ENCODE results near the gene CNP. TPM values are rescaled to one million over a fixed set of nuclear protein-coding genes. Genes with fewer than 3 reads are reported as not detected.

The CNP gene
- total and polyA plus RNA-seq, 2 of the 8 experiments (the other 6 are each of a cell fraction or from before 2014, with no cell fraction given): 21.9 to 60.6 TPM

DNA sequence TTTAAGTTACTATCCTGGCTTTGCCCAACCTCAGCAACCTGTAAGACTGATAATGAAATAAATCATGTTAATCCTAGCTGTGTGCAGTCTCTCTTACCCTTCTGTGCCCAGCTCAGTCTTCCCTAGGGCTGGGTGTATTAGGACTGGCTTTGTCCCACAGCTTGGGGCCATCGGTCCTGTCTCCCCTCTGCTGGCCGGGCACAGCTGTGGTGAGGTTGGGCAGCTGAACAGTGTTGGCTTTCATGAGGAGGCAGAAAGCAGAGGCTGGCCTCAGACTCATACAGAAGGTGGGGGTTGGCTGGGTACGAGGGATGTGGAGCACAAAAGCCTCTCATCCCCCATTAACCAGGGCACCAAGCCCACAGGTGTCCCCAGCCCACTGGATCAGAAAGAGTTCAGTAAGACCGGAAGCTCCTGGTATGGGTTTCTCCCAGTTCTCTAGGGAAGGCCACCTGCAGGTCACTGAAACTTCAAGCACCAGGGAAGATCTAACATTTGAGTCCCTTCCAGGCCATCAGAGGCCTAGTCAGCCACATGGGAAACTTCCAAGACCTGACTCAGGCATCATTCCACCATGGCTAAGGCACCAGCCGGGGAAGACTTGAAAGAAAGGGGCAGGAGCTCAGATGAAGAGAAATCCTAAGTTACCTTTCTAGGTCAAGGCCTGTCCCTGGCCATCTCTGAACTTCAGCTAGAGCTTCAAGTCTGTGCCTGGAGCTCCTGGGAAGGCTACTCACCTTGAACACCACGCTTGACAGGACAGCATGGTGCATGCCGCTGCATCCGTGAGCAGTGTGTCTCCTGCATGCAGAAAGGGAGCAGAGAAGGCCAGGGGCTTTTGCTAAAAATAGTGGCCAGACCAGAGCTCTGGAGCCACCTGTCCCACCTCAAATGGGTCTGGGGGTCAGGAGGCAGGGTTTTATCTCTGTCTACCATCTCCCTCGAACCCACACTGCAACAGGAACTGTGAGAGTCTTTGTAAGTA lies 8.8 kb downstream of the CNP start:
- Histone ChIP-seq H3K9me3 (ENCODE audit: insufficient read depth in 2 of 2, low read depth in 1 of 2, low read length in 1 of 2) (no peaks in the 10 kb centered on the region), H3K4me3 (ENCODE audit: extremely low read depth in 1 of 4, insufficient read depth in 2 of 4, low read depth in 3 of 4, low read length in 4 of 4) (no peak overlapping the region), H4K8ac (ENCODE audit: extremely low read depth, insufficient read depth, low read length) (no peak overlapping the region), H3K23me2 (ENCODE audit: low read depth, low read length) (no peaks in the 10 kb centered on the region; the same call in 1 of the 2 replicates), H2BK12ac (ENCODE audit: low read depth, low read length) (no peak overlapping the region), H4K91ac (replicated peaks; ENCODE audit: insufficient read length, low read length) (no peak overlapping the region), H3K4ac (replicated peaks; ENCODE audit: insufficient read length, low read depth, low read length) (no peak overlapping the region), H2BK15ac (ENCODE audit: low read length) (no peak overlapping the region), H3K27me3 (replicated peaks in 1 of 4; ENCODE audit: control insufficient read depth in 3 of 4, extremely low read depth in 1 of 4, insufficient read depth in 3 of 4, low read length in 3 of 4) (no peaks in the 10 kb centered on the region), H2BK5ac (ENCODE audit: low read depth, low read length) (no peak overlapping the region), H3K79me1 (ENCODE audit: low read depth, low read length) (no peaks in the 10 kb centered on the region; the same call in 1 of the 2 replicates), H3K79me2 (ENCODE audit: control insufficient read depth in 1 of 2, insufficient read depth in 2 of 2, low read length in 2 of 2) (no peaks in the 10 kb centered on the region), H3K27ac (ENCODE audit: low read depth, low read length) (no peak overlapping the region), H4K20me1 (replicated peaks in 1 of 2; ENCODE audit: control insufficient read depth in 1 of 2, insufficient read depth in 2 of 2, low read length in 2 of 2) (peaks cover 2 to 17% of the 10 kb centered on the region in 2 experiments), H3K14ac (ENCODE audit: insufficient read length) (no peak overlapping the region), H2BK20ac (ENCODE audit: low read length) (no peak overlapping the region), H2BK120ac (replicated peaks; ENCODE audit: low read depth, low read length) (no peak overlapping the region), H3K23ac (ENCODE audit: insufficient read length) (no peak overlapping the region), H4K5ac (ENCODE audit: insufficient read length, low read depth, low read length) (no peak overlapping the region), H3K18ac (ENCODE audit: extremely low read depth, low read length) (no peak overlapping the region), H3K36me3 (ENCODE audit: control insufficient read depth in 2 of 4, insufficient read depth in 4 of 4, low read length in 3 of 4) (peaks cover 32 to 71% (median 63%) of the 10 kb centered on the region in 4 experiments), H2AFZ (ENCODE audit: low read length) (no peak overlapping the region), H3K4me1 (replicated peaks in 1 of 4; ENCODE audit: control insufficient read depth in 3 of 4, insufficient read depth in 4 of 4, low read length in 3 of 4) (no peaks in the 10 kb centered on the region), H2AK5ac (ENCODE audit: low read depth, low read length) (no peak overlapping the region), H3K9ac (replicated peaks in 1 of 4; ENCODE audit: extremely low read depth in 1 of 4, low read depth in 3 of 4, low read length in 3 of 4) (no peak overlapping the region), H3K56ac (replicated peaks; ENCODE audit: insufficient read length, low read depth, low read length) (no peak overlapping the region), H3K4me2 (ENCODE audit: insufficient read depth in 1 of 2, low read depth in 2 of 2, low read length in 2 of 2) (no peak overlapping the region)
- ChIA-PET POLR2A (ENCODE audit: partially characterized antibody) (interaction anchor here (0.9 to 4.5 kb wide), 7 partner anchors 9 to 42 kb away, joined by 3 to 32 read pairs (median 5); partner anchors contain the start of genes CNP and DNAJC7), CTCF (ENCODE audit: partially characterized antibody) (interaction anchor here (0.5 to 6.5 kb wide), 6 partner anchors 9 to 227 kb away, joined by 3 to 60 read pairs (median 4); partner anchors contain the start of gene CNP)
- FAIRE-seq (no peak), DNase-seq (ENCODE audit: low read depth in 1 of 2, low spot score in 2 of 2) (no peak)
- WGBS, 2 experiments (ENCODE audit: extremely low coverage in 1 of 2, insufficient coverage in 1 of 2, insufficient read length in 1 of 2, insufficient replicate concordance in 2 of 2, low coverage in 1 of 2, low lambda C conversion rate in 2 of 2, missing lambda C conversion rate in 1 of 2): 91% methylated on average over 9 of the region's 9 CpGs; no CpG with 5 or more reads in 1 of the 2 experiments
- TF ChIP-seq, protein P1, sequence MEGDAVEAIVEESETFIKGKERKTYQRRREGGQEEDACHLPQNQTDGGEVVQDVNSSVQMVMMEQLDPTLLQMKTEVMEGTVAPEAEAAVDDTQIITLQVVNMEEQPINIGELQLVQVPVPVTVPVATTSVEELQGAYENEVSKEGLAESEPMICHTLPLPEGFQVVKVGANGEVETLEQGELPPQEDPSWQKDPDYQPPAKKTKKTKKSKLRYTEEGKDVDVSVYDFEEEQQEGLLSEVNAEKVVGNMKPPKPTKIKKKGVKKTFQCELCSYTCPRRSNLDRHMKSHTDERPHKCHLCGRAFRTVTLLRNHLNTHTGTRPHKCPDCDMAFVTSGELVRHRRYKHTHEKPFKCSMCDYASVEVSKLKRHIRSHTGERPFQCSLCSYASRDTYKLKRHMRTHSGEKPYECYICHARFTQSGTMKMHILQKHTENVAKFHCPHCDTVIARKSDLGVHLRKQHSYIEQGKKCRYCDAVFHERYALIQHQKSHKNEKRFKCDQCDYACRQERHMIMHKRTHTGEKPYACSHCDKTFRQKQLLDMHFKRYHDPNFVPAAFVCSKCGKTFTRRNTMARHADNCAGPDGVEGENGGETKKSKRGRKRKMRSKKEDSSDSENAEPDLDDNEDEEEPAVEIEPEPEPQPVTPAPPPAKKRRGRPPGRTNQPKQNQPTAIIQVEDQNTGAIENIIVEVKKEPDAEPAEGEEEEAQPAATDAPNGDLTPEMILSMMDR (IDR thresholded peaks at IDR 0.05; ENCODE audit: control extremely low read depth in 1 of 3, insufficient read depth in 1 of 3, low read depth in 1 of 3, low read length in 3 of 3): no peak
- TF ChIP-seq EZH2 (IDR thresholded peaks at IDR 0.05; ENCODE audit: low read depth, low read length, severe bottlenecking) (no peak), RNF2 (IDR thresholded peaks at IDR 0.05; ENCODE audit: borderline replicate concordance, low read depth, low read length, missing control alignments, poor library complexity, severe bottlenecking) (no peak), KDM5A (IDR thresholded peaks at IDR 0.05; ENCODE audit: low read length) (no peak), CBX8 (IDR thresholded peaks at IDR 0.05; ENCODE audit: borderline replicate concordance, low read depth, low read length) (no peak), BACH1 (IDR thresholded peaks at IDR 0.05; ENCODE audit: low read length) (no peak), CHD2 (IDR thresholded peaks at IDR 0.05; ENCODE audit: low read length) (no peak), KDM4A (IDR thresholded peaks at IDR 0.05; ENCODE audit: low read depth, low read length, severe bottlenecking) (no peak)

Measured in H1 (cell line).